HEK293T (cell line): ENCODE data around the gene CLCN4.

Experiments
- CTCF ChIA-PET: fragments of 350-600 bp; formaldehyde crosslinking; extraction: SDS; loops from one replicate; lab custom pipeline; 2021; ENCODE audit warnings: antibody characterized with exemption, inconsistent platforms; lab: Yijun Ruan, JAX
- POLR2A ChIA-PET: fragments of 350-600 bp; formaldehyde crosslinking; extraction: SDS; loops from one replicate; lab custom pipeline; 2020; ENCODE audit warnings: antibody characterized with exemption, inconsistent platforms; lab: Yijun Ruan, JAX
- DNase-seq: peaks from one replicate; pipeline ENCODE4 v3.0.0; 2012; ENCODE audit warnings: mixed read lengths; ENCODE audit errors: extremely low spot score
- ARNT ChIP-seq: fragments of 450-650 bp; IDR thresholded peaks from 2 replicates; pipeline ENCODE4 v1.6.1; 2017; ENCODE audit warnings: mild to moderate bottlenecking
- BHLHE40 ChIP-seq: fragments of 450-650 bp; IDR thresholded peaks from 2 replicates; pipeline ENCODE4 v1.6.1; 2016; ENCODE audit warnings: mild to moderate bottlenecking, moderate library complexity, borderline replicate concordance
- CTBP1 ChIP-seq: fragments of 450-650 bp; IDR thresholded peaks from 2 replicates; pipeline ENCODE4 v1.6.1; 2016; ENCODE audit warnings: borderline replicate concordance
- ELF4 ChIP-seq: fragments of 450-650 bp; IDR thresholded peaks from 2 replicates; pipeline ENCODE4 v1.6.1; 2017; ENCODE audit warnings: antibody characterized with exemption
- FOXA1 ChIP-seq: fragments of 450-650 bp; IDR thresholded peaks from 2 replicates; pipeline ENCODE4 v1.6.1; 2016; ENCODE audit warnings: mild to moderate bottlenecking
- FOXK2 ChIP-seq: fragments of 450-650 bp; IDR thresholded peaks from 2 replicates; pipeline ENCODE4 v1.6.1; 2016; ENCODE audit warnings: mild to moderate bottlenecking
- FOXM1 ChIP-seq: fragments of 450-650 bp; IDR thresholded peaks from 2 replicates; pipeline ENCODE4 v1.6.1; 2017; ENCODE audit warnings: mild to moderate bottlenecking, borderline replicate concordance
- HDGF ChIP-seq: fragments of 450-650 bp; IDR thresholded peaks from 2 replicates; pipeline ENCODE4 v1.6.1; 2017; ENCODE audit warnings: antibody characterized with exemption, borderline replicate concordance
- L3MBTL2 ChIP-seq: fragments of 450-650 bp; conservative IDR thresholded peaks from 2 replicates; pipeline ENCODE4 v1.6.1; 2016; ENCODE audit warnings: mild to moderate bottlenecking
- LEF1 ChIP-seq: fragments of 450-650 bp; IDR thresholded peaks from 2 replicates; pipeline ENCODE4 v1.6.1; 2017; ENCODE audit warnings: mild to moderate bottlenecking, borderline replicate concordance
- NFRKB ChIP-seq: fragments of 450-650 bp; IDR thresholded peaks from 2 replicates; pipeline ENCODE4 v1.6.1; 2016; ENCODE audit warnings: mild to moderate bottlenecking, moderate library complexity
- PKNOX1 ChIP-seq: fragments of 450-650 bp; IDR thresholded peaks from 2 replicates; pipeline ENCODE4 v1.6.1; 2016
- SP1 ChIP-seq: fragments of 450-650 bp; IDR thresholded peaks from 2 replicates; pipeline ENCODE4 v1.6.1; 2017
- SUZ12 ChIP-seq: fragments of 450-650 bp; IDR thresholded peaks from 2 replicates; pipeline ENCODE4 v1.6.1; 2016; ENCODE audit warnings: mild to moderate bottlenecking
- TARDBP ChIP-seq: fragments of 450-650 bp; IDR thresholded peaks from 2 replicates; pipeline ENCODE4 v1.6.1; 2016
- ZNF384 ChIP-seq: fragments of 450-650 bp; IDR thresholded peaks from 2 replicates; pipeline ENCODE4 v1.6.1; 2016

Gene CLCN4

GRCh38 chrX:10128386-10128785 lies 28.4 kb upstream of the CLCN4 start:
- ChIA-PET POLR2A (no interaction called here), CTCF (no interaction called here)
- TF ChIP-seq NFRKB (no peak), FOXK2 (no peak), CTBP1 (no peak), BHLHE40 (no peak), LEF1 (no peak), SUZ12 (no peak), ZNF384 (no peak), FOXA1 (no peak), ARNT (no peak), PKNOX1 (no peak), ELF4 (no peak)
- no peak for DNase-seq

- POLR2A ChIA-PET, result no interaction called here
- DNase-seq, result no peak
- CTCF ChIA-PET, result no interaction called here
- no peak for TF ChIP-seq ELF4
- no peak for TF ChIP-seq FOXM1
- TF ChIP-seq ARNT, result no peak
- TF ChIP-seq FOXK2, result no peak
Measured at GRCh38 chrX:10129229-10129628, 27.5 kb upstream of the CLCN4 start.

- no peak for TF ChIP-seq ELF4
- TF ChIP-seq SUZ12, result no peak
- no peak for TF ChIP-seq L3MBTL2
- no peak for TF ChIP-seq CTBP1
- no peak for TF ChIP-seq LEF1
- TF ChIP-seq NFRKB, result no peak
- TF ChIP-seq HDGF, result no peak
- no peak for TF ChIP-seq TARDBP
- no peak for TF ChIP-seq FOXA1
- TF ChIP-seq PKNOX1, result no peak
- TF ChIP-seq SP1, result no peak
- no peak for TF ChIP-seq BHLHE40
- no peak for TF ChIP-seq FOXK2
- ChIA-PET CTCF (no interaction called here), POLR2A (no interaction called here)
- no peak for DNase-seq
Measured at GRCh38 chrX:10130354-10130753, 26.4 kb upstream of the CLCN4 start.

- no peak for TF ChIP-seq BHLHE40
- POLR2A ChIA-PET, result no interaction called here
- DNase-seq, result no peak
- CTCF ChIA-PET, result no interaction called here
Measured at GRCh38 chrX:10133980-10134676, 22.6 kb upstream of the CLCN4 start.

- CTCF ChIA-PET, result no interaction called here
Measured at GRCh38 chrX:10134921-10135320, 21.9 kb upstream of the CLCN4 start.

GRCh38 chrX:10135561-10136399 lies 21.0 kb upstream of the CLCN4 start:
- ChIA-PET POLR2A (no interaction called here), CTCF (no interaction called here)
- TF ChIP-seq FOXA1 (no peak), NFRKB (no peak), L3MBTL2 (no peak), TARDBP (no peak), PKNOX1 (no peak), ELF4 (no peak), CTBP1 (no peak), ARNT (no peak)
- no peak for DNase-seq

More at GRCh38 chrX:10134921-10135320, 21.9 kb upstream of the CLCN4 start:
- POLR2A ChIA-PET, result no interaction called here
- DNase-seq, result no peak
- no peak for TF ChIP-seq ARNT
- no peak for TF ChIP-seq TARDBP
- TF ChIP-seq FOXM1, result no peak
- no peak for TF ChIP-seq ZNF384
- no peak for TF ChIP-seq L3MBTL2
- TF ChIP-seq PKNOX1, result no peak
